CD4-positive, CD25-positive, alpha-beta regulatory T cell (primary cell): ENCODE data around the gene KXD1. TPM values are rescaled to one million over a fixed set of nuclear protein-coding genes. Genes with fewer than 3 reads are reported as not detected.
A peak's percentile ranks its signal among the peaks of the same experiment; 100 is the strongest.

Experiments
- ATAC-seq, 2 donors: fragments of 150-1000 bp; cut with Tn5 transposase; one replicate each; pipeline ENCODE4 v1.10.0; 2021; ENCODE audit warnings: low read depth in 2 of 2, moderate number of reproducible peaks in 2 of 2, moderate library complexity in 1 of 2
- DNase-seq, 3 donors: peaks; one replicate each; pipeline versions ENCODE4 v3.0.0 to v3.0.0-alpha.2; 2012 to 2022; ENCODE audit warnings: mixed read lengths in 1 of 3
- H3K27ac ChIP-seq: one replicate; pipeline ENCODE4 v1.7.0; 2013; ENCODE audit warnings: mild to moderate bottlenecking, low read length; ENCODE audit not compliant: insufficient read depth, poor library complexity, severe bottlenecking
- H3K27me3 ChIP-seq: one replicate; pipeline ENCODE4 v1.7.0; 2013; ENCODE audit warnings: low read length; ENCODE audit not compliant: control insufficient read depth, insufficient read depth
- H3K36me3 ChIP-seq: one replicate; pipeline ENCODE4 v1.7.0; 2013; ENCODE audit warnings: mild to moderate bottlenecking, low read length, moderate library complexity; ENCODE audit not compliant: control insufficient read depth, insufficient read depth
- H3K4me1 ChIP-seq: 2 replicates; pipeline ENCODE4 v1.7.0; 2013; ENCODE audit warnings: mild to moderate bottlenecking, low read length; ENCODE audit not compliant: insufficient read depth, control insufficient read depth, poor library complexity, severe bottlenecking
- H3K4me3 ChIP-seq: one replicate; pipeline ENCODE4 v1.7.0; 2013; ENCODE audit warnings: low read depth, mild to moderate bottlenecking, low read length, moderate library complexity
- H3K9me3 ChIP-seq, 2 experiments: 1 replicate in 1 of 2; 2 replicates in 1 of 2; pipeline ENCODE4 v1.7.0; 2013; ENCODE audit warnings: low read length in 2 of 2, mild to moderate bottlenecking in 1 of 2, moderate library complexity in 1 of 2; ENCODE audit not compliant: control insufficient read depth in 2 of 2
- H3K27ac Mint-ChIP-seq, 3 donors: one replicate each; pipeline ENCODE4 v1.8.0; 2020 to 2022; ENCODE audit warnings: mild to moderate bottlenecking in 3 of 3, mixed read lengths in 3 of 3, moderate library complexity in 2 of 3
- H3K27me3 Mint-ChIP-seq: one replicate; pipeline ENCODE4 v1.8.0; 2022; ENCODE audit warnings: mild to moderate bottlenecking, mixed read lengths
- H3K36me3 Mint-ChIP-seq: one replicate; pipeline ENCODE4 v1.8.0; 2020; ENCODE audit warnings: mixed read lengths
- H3K4me1 Mint-ChIP-seq, 4 donors: one replicate each; pipeline ENCODE4 v1.8.0; 2020 to 2022; ENCODE audit warnings: mixed read lengths in 4 of 4, mild to moderate bottlenecking in 1 of 4
- H3K4me3 Mint-ChIP-seq, 4 donors: one replicate each; pipeline ENCODE4 v1.8.0; 2020 to 2022; ENCODE audit warnings: mild to moderate bottlenecking in 4 of 4, mixed read lengths in 4 of 4, moderate library complexity in 3 of 4
- H3K9me3 Mint-ChIP-seq, 7 donors: one replicate each; pipeline ENCODE4 v1.8.0; 2020 to 2022; ENCODE audit warnings: mixed read lengths in 7 of 7, mild to moderate bottlenecking in 3 of 7, moderate library complexity in 2 of 7
- polyA plus RNA-seq, 4 donors: library from polyadenylated mRNA; unstranded; fragments of 300-500 nt; fragmentation: Illumina TruSeq; gene quantifications; one replicate each; pipeline ENCODE4 v1.2.3, GENCODE V29; 2021
- total RNA-seq: library from RNA; stranded (reverse); gene quantifications from one replicate; pipeline ENCODE4 v1.2.3, GENCODE V29; 2022

Gene KXD1
- total and polyA plus RNA-seq, 5 donors from 2014 or later, result 65.3 to 99.1 (median 90.6) TPM

- Mint-ChIP-seq H3K4me3 (no peak overlapping the region), H3K27ac (no peak overlapping the region), H3K9me3 (no peaks in the 10 kb centered on the region), H3K36me3 (no peaks in the 10 kb centered on the region), H3K27me3 (no peaks in the 10 kb centered on the region), H3K4me1 (peaks cover 0 to 11% (median 5%) of the 10 kb centered on the region in 4 donors)
- H3K36me3 ChIP-seq, result peaks cover 2% of the 10 kb centered on the region
- H3K4me1 ChIP-seq, result peaks cover 2% of the 10 kb centered on the region
- DNase-seq, result no peak
- no peak overlapping the region for H3K4me3 ChIP-seq
- H3K27me3 ChIP-seq, result no peaks in the 10 kb centered on the region
- no peaks in the 10 kb centered on the region for H3K9me3 ChIP-seq
- ATAC-seq, result no peak
- no peak overlapping the region for H3K27ac ChIP-seq
These were observed 31.4 kb upstream of the KXD1 start for GRCh38 chr19:18526316-18526715.

- Mint-ChIP-seq H3K36me3 (peaks cover 9% of the 10 kb centered on the region), H3K4me1 (peaks cover 0 to 3% (median under 1%) of the 10 kb centered on the region in 4 donors), H3K9me3 (no peaks in the 10 kb centered on the region), H3K4me3 (no peak overlapping the region), H3K27me3 (no peaks in the 10 kb centered on the region), H3K27ac (no peak overlapping the region)
- ATAC-seq, result no peak
- H3K27ac ChIP-seq, result no peak overlapping the region
- no peak for DNase-seq
- H3K4me3 ChIP-seq, result no peak overlapping the region
- no peaks in the 10 kb centered on the region for H3K4me1 ChIP-seq
- no peaks in the 10 kb centered on the region for H3K27me3 ChIP-seq
- H3K36me3 ChIP-seq, result peaks cover 13% of the 10 kb centered on the region
- H3K9me3 ChIP-seq, result no peaks in the 10 kb centered on the region
These were observed 27.9 kb upstream of the KXD1 start for GRCh38 chr19:18529782-18530181.

DNA sequence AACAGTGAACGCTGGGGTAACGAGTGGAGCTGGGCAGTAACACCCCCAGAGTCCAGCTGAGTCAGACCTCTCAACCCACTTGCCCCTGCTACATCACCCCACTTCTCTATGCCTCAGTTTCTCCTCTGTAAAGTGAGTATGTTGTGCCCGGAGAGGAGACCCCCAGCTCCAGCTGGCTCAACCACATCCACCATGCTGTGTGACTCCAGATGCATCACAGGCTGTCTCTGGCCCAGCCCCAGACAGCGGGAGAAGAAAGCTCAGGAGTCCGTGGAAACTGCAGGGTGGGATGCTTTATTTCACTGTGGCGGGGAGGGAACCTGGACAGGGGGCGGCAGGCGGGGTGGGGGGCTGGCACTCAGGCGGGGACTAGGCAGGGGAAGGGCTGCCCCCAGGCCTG is 26.2 kb upstream of the KXD1 start:
- Mint-ChIP-seq H3K9me3 (no peaks in the 10 kb centered on the region), H3K4me1 (peaks cover 0 to 4% (median 2%) of the 10 kb centered on the region in 4 donors), H3K36me3 (peaks cover 10% of the 10 kb centered on the region), H3K27me3 (no peaks in the 10 kb centered on the region), H3K27ac (no peak overlapping the region), H3K4me3 (no peak overlapping the region)
- no peaks in the 10 kb centered on the region for H3K9me3 ChIP-seq
- peaks cover 22% of the 10 kb centered on the region for H3K36me3 ChIP-seq
- DNase-seq (no peak), ATAC-seq (no peak)
- H3K4me3 ChIP-seq, result no peak overlapping the region
- no peak overlapping the region for H3K27ac ChIP-seq
- H3K4me1 ChIP-seq, result no peaks in the 10 kb centered on the region
- no peaks in the 10 kb centered on the region for H3K27me3 ChIP-seq

DNA sequence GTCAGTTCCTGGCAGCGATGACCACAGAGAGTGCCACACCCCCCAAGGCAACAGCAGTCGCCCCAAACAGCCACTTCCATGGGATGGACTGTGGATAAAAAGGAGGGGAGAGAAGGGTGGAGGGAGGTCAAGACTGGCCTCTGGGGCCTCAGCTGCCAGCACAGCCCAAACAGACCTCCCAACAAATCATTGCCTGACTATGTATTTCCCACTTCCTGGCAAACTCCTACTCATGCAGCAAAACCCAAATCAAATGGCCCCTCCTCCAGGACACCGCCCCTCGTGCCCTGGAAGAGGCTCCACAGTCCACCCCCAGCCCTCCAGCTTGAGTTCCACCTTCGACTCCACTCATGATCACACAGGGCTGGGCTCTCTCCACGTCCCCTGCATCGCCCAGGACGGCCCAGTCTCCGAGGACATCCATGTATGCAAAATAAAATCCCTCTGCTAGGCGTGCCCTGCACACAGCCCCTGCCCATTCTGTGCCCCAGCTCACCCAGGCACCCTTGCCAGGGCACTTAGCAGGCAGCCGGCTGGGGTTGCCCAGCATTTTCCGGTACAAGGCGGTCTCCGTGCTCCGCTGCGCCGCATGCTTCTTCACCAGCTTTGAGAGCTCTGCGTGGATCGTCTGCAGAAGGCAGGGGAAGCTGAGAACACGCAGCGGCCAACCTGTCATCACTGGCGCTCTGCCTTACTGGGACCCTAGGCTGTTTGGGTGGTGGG is 25.3 kb upstream of the KXD1 start:
- no peak overlapping the region for H3K27ac ChIP-seq
- Mint-ChIP-seq H3K4me3 (no peak overlapping the region), H3K9me3 (no peaks in the 10 kb centered on the region), H3K4me1 (peaks cover 0 to 7% (median 5%) of the 10 kb centered on the region in 4 donors), H3K36me3 (peaks cover 14% of the 10 kb centered on the region), H3K27ac (no peak overlapping the region), H3K27me3 (no peaks in the 10 kb centered on the region)
- no peak for ATAC-seq
- no peak overlapping the region for H3K4me3 ChIP-seq
- H3K9me3 ChIP-seq, result no peaks in the 10 kb centered on the region
- no peaks in the 10 kb centered on the region for H3K4me1 ChIP-seq
- H3K36me3 ChIP-seq, result peaks cover 30% of the 10 kb centered on the region
- DNase-seq, result no peak
- H3K27me3 ChIP-seq, result no peaks in the 10 kb centered on the region

DNA sequence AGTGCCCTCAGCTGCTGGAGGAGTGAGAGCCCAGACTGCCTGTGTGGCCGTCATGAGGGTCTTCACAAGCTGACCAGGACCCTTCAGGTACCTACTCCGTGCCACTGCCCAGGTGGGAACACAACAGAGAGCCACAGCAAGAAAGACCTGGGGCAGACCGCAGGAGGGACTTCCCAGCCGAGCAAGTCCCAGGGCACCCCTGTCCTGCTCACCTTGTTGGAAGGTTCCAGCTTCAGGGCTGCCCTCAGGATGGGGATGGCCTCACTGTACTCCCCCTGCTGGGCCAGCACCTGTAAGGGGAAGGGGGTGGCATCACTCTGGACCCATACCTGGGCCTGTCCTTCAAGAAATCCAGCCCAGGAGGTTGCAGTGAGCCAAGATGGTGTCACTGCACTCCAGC is 24.6 kb upstream of the KXD1 start:
- H3K4me3 ChIP-seq, result no peak overlapping the region
- DNase-seq (no peak), ATAC-seq (no peak)
- H3K27ac ChIP-seq, result no peak overlapping the region
- Mint-ChIP-seq H3K9me3 (no peaks in the 10 kb centered on the region), H3K36me3 (peaks cover 14% of the 10 kb centered on the region), H3K4me1 (peaks cover 0 to 7% (median 5%) of the 10 kb centered on the region in 4 donors), H3K4me3 (no peak overlapping the region), H3K27ac (no peak overlapping the region), H3K27me3 (no peaks in the 10 kb centered on the region)
- H3K36me3 ChIP-seq, result peaks cover 36% of the 10 kb centered on the region
- H3K9me3 ChIP-seq, result no peaks in the 10 kb centered on the region
- H3K4me1 ChIP-seq, result no peaks in the 10 kb centered on the region
- no peaks in the 10 kb centered on the region for H3K27me3 ChIP-seq

DNA sequence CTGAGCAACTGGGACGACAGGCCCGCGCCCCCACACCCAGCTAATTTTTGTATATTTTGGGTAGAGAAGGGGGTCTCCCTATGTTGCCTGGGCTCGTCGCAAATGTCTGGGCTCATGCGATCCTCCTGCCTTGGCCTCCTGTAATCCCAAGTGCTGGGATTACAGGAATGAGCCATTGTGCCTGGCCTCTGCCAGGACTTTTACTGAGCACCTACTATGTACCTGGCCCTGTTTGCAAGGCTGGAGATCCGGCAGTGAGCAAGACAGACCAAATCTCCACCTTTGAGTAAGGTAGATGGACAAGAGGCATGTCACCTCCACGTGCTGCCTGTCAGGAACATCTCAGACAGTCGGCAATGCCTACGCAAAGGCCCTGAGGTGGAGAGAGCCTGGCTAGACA is 21.2 kb upstream of the KXD1 start:
- no peaks in the 10 kb centered on the region for H3K27me3 Mint-ChIP-seq
- no peak overlapping the region for H3K27ac ChIP-seq
- H3K27me3 ChIP-seq, result no peaks in the 10 kb centered on the region
- H3K9me3 ChIP-seq, result no peaks in the 10 kb centered on the region
- peaks cover 0 to 21% (median 7%) of the 10 kb centered on the region in 4 donors for H3K4me1 Mint-ChIP-seq
- H3K36me3 ChIP-seq, result peaks cover 51% of the 10 kb centered on the region
- DNase-seq, result no peak
- no peaks in the 10 kb centered on the region for H3K4me1 ChIP-seq
- peak overlapping the region in 2 of 4 donors; percentile 6 to 58 for H3K4me3 Mint-ChIP-seq
- H3K27ac Mint-ChIP-seq, result peak overlapping the region in 1 of 3 donors; percentile 19
- H3K9me3 Mint-ChIP-seq, result no peaks in the 10 kb centered on the region
- H3K4me3 ChIP-seq, result no peak overlapping the region
- peaks cover 17% of the 10 kb centered on the region for H3K36me3 Mint-ChIP-seq
- ATAC-seq, result no peak

GRCh38 chr19:18537431-18537830 is 20.2 kb upstream of the KXD1 start:
- no peaks in the 10 kb centered on the region for H3K9me3 ChIP-seq
- Mint-ChIP-seq H3K27ac (no peak overlapping the region), H3K4me3 (no peak overlapping the region), H3K9me3 (no peaks in the 10 kb centered on the region), H3K36me3 (peaks cover 14% of the 10 kb centered on the region), H3K27me3 (no peaks in the 10 kb centered on the region), H3K4me1 (peaks cover 0 to 26% (median 12%) of the 10 kb centered on the region in 4 donors)
- no peak overlapping the region for H3K27ac ChIP-seq
- peaks cover 9% of the 10 kb centered on the region for H3K4me1 ChIP-seq
- no peaks in the 10 kb centered on the region for H3K27me3 ChIP-seq
- no peak overlapping the region for H3K4me3 ChIP-seq
- DNase-seq (no peak), ATAC-seq (no peak)
- peaks cover 50% of the 10 kb centered on the region for H3K36me3 ChIP-seq

GRCh38 chr19:18538115-18538514 is 19.6 kb upstream of the KXD1 start:
- ATAC-seq (no peak), DNase-seq (no peak)
- no peaks in the 10 kb centered on the region for H3K9me3 Mint-ChIP-seq
- Histone ChIP-seq H3K4me3 (no peak overlapping the region), H3K27ac (no peak overlapping the region), H3K36me3 (peaks cover 44% of the 10 kb centered on the region), H3K27me3 (no peaks in the 10 kb centered on the region), H3K4me1 (peaks cover 12% of the 10 kb centered on the region), H3K9me3 (no peaks in the 10 kb centered on the region)
- peaks cover 0 to 27% (median 13%) of the 10 kb centered on the region in 4 donors for H3K4me1 Mint-ChIP-seq
- no peak overlapping the region for H3K27ac Mint-ChIP-seq
- no peaks in the 10 kb centered on the region for H3K27me3 Mint-ChIP-seq
- H3K36me3 Mint-ChIP-seq, result peaks cover 12% of the 10 kb centered on the region
- no peak overlapping the region for H3K4me3 Mint-ChIP-seq
